H1 (cell line): ENCODE results near the gene TMEM107. TPM values are rescaled to one million over a fixed set of nuclear protein-coding genes. Genes with fewer than 3 reads are reported as not detected.

Source experiments
- CTCF ChIA-PET: fragments of 300-600 bp; sonication (Branson Sonifier 250); formaldehyde crosslinking; loops from one replicate; lab custom pipeline; 2021; ENCODE audit not compliant: partially characterized antibody; lab: Charles Lee
- POLR2A ChIA-PET: fragments of 300-600 bp; sonication (Branson Sonifier 250); formaldehyde crosslinking; loops from one replicate; lab custom pipeline; 2021; ENCODE audit warnings: inconsistent platforms; ENCODE audit not compliant: partially characterized antibody; lab: Charles Lee
- DNase-seq, 2 experiments: peaks; one replicate each; pipeline versions ENCODE4 v3.0.0 to v3.0.0-alpha.2; 2010 to 2022; ENCODE audit warnings: low spot score in 2 of 2, low read depth in 1 of 2, mixed read lengths in 1 of 2
- FAIRE-seq: peaks from 2 replicates; lab custom pipeline; 2011; peaks lifted over from hg19 to GRCh38; lab: Jason Lieb, UNC
- H2AFZ ChIP-seq: 2 replicates; pipeline ENCODE4 v1.8.1; 2012; ENCODE audit warnings: low read length, inconsistent platforms
- H2AK5ac ChIP-seq: 2 replicates; pipeline ENCODE4 v1.6.1; 2013; ENCODE audit warnings: low read depth, low read length
- H2BK120ac ChIP-seq: replicated peaks from 2 replicates; pipeline ENCODE3; 2013; ENCODE audit warnings: low read depth, low read length, inconsistent platforms
- H2BK12ac ChIP-seq: 2 replicates; pipeline ENCODE4 v1.6.1; 2013; ENCODE audit warnings: low read depth, low read length
- H2BK15ac ChIP-seq: 2 replicates; pipeline ENCODE4 v1.6.1; 2013; ENCODE audit warnings: low read length
- H2BK20ac ChIP-seq: 2 replicates; pipeline ENCODE4 v1.6.1; 2013; ENCODE audit warnings: low read length
- H2BK5ac ChIP-seq: 2 replicates; pipeline ENCODE4 v1.6.1; 2013; ENCODE audit warnings: low read depth, low read length
- H3K14ac ChIP-seq: 2 replicates; pipeline ENCODE4 v1.6.1; 2013; ENCODE audit warnings: inconsistent platforms; ENCODE audit not compliant: insufficient read length
- H3K18ac ChIP-seq: 2 replicates; pipeline ENCODE4 v1.6.1; 2013; ENCODE audit warnings: low read length; ENCODE audit errors: extremely low read depth
- H3K23ac ChIP-seq: 2 replicates; pipeline ENCODE4 v1.6.1; 2013; ENCODE audit warnings: inconsistent platforms; ENCODE audit not compliant: insufficient read length
- H3K23me2 ChIP-seq: 2 replicates; pipeline ENCODE4 v1.6.1; 2013; ENCODE audit warnings: low read depth, low read length
- H3K27ac ChIP-seq: 2 replicates; pipeline ENCODE4 v1.6.1; 2011; ENCODE audit warnings: low read depth, low read length, inconsistent platforms
- H3K27me3 ChIP-seq, 4 experiments: replicated peaks in 1 of 4; 1 replicate in 1 of 4; 2 replicates in 3 of 4; pipeline versions ENCODE4 v1.6.1 to v1.8.1; 2011 to 2013; ENCODE audit warnings: low read length in 3 of 4, mild to moderate bottlenecking in 3 of 4, inconsistent platforms in 2 of 4, mixed read lengths in 2 of 4, moderate library complexity in 1 of 4; ENCODE audit not compliant: control insufficient read depth in 3 of 4, insufficient read depth in 3 of 4; ENCODE audit errors: extremely low read depth in 1 of 4
- H3K36me3 ChIP-seq, 4 experiments: 2 replicates each; pipeline versions ENCODE4 v1.6.1 to v1.8.1; 2011 to 2013; ENCODE audit warnings: mild to moderate bottlenecking in 4 of 4, low read length in 3 of 4, moderate library complexity in 2 of 4, control low read depth in 1 of 4, inconsistent platforms in 1 of 4; ENCODE audit not compliant: insufficient read depth in 4 of 4, control insufficient read depth in 2 of 4
- H3K4ac ChIP-seq: replicated peaks from 2 replicates; pipeline ENCODE3; 2013; ENCODE audit warnings: low read length, low read depth, mixed read lengths, inconsistent platforms; ENCODE audit not compliant: insufficient read length
- H3K4me1 ChIP-seq, 4 experiments: replicated peaks in 1 of 4; 1 replicate in 1 of 4; 2 replicates in 3 of 4; pipeline versions ENCODE4 v1.6.1 to v1.8.1; 2011 to 2013; ENCODE audit warnings: low read length in 3 of 4, inconsistent platforms in 2 of 4, mixed read lengths in 1 of 4; ENCODE audit not compliant: insufficient read depth in 4 of 4, control insufficient read depth in 3 of 4
- H3K4me2 ChIP-seq, 2 experiments: 2 replicates each; pipeline versions ENCODE4 v1.6.1 to v1.8.1; 2011 to 2013; ENCODE audit warnings: low read depth in 2 of 2, low read length in 2 of 2, control low read depth in 1 of 2, inconsistent platforms in 1 of 2, mild to moderate bottlenecking in 1 of 2; ENCODE audit not compliant: insufficient read depth in 1 of 2
- H3K4me3 ChIP-seq, 4 experiments: fragments of 200-600, 300-600 bp in 1 of 4; sonication (generic), shearing (Covaris generic), sonication (Bioruptor Twin) in 1 of 4; 2 replicates each; pipeline versions ENCODE4 v1.5.1 to v1.8.1; 2011 to 2016; ENCODE audit warnings: low read length in 4 of 4, low read depth in 3 of 4, control low read depth in 2 of 4, inconsistent platforms in 2 of 4, mild to moderate bottlenecking in 2 of 4, mixed read lengths in 1 of 4, moderate library complexity in 1 of 4; ENCODE audit not compliant: insufficient read depth in 2 of 4; ENCODE audit errors: extremely low read depth in 1 of 4
- H3K56ac ChIP-seq: replicated peaks from 2 replicates; pipeline ENCODE3; 2013; ENCODE audit warnings: low read depth, mild to moderate bottlenecking, mixed read lengths, low read length, inconsistent platforms; ENCODE audit not compliant: insufficient read length
- H3K79me1 ChIP-seq: 2 replicates; pipeline ENCODE4 v1.6.1; 2013; ENCODE audit warnings: low read depth, low read length, control low read depth
- H3K79me2 ChIP-seq, 2 experiments: 2 replicates each; pipeline versions ENCODE4 v1.6.1 to v1.8.1; 2012 to 2013; ENCODE audit warnings: low read length in 2 of 2, mild to moderate bottlenecking in 2 of 2, inconsistent platforms in 1 of 2; ENCODE audit not compliant: insufficient read depth in 2 of 2, control insufficient read depth in 1 of 2
- H3K9ac ChIP-seq, 4 experiments: replicated peaks in 1 of 4; 1 replicate in 1 of 4; 2 replicates in 3 of 4; pipeline versions ENCODE4 v1.6.1 to v1.8.1; 2011 to 2013; ENCODE audit warnings: low read depth in 3 of 4, low read length in 3 of 4, control low read depth in 2 of 4, mild to moderate bottlenecking in 2 of 4, moderate library complexity in 2 of 4, inconsistent platforms in 1 of 4; ENCODE audit errors: extremely low read depth in 1 of 4
- H3K9me3 ChIP-seq, 2 experiments: 2 replicates each; pipeline versions ENCODE4 v1.6.1 to v1.8.1; 2012 to 2013; ENCODE audit warnings: mild to moderate bottlenecking in 2 of 2, moderate library complexity in 2 of 2, control low read depth in 1 of 2, inconsistent platforms in 1 of 2, low read depth in 1 of 2, low read length in 1 of 2, mixed read lengths in 1 of 2; ENCODE audit not compliant: insufficient read depth in 2 of 2
- H4K20me1 ChIP-seq, 2 experiments: replicated peaks in 1 of 2; 2 replicates each; pipeline versions ENCODE3 to v1.8.1; 2011 to 2013; ENCODE audit warnings: inconsistent platforms in 2 of 2, low read length in 2 of 2, mild to moderate bottlenecking in 1 of 2; ENCODE audit not compliant: insufficient read depth in 2 of 2, control insufficient read depth in 1 of 2
- H4K5ac ChIP-seq: 2 replicates; pipeline ENCODE4 v1.6.1; 2013; ENCODE audit warnings: low read length, low read depth, mixed read lengths, inconsistent platforms; ENCODE audit not compliant: insufficient read length
- H4K8ac ChIP-seq: 2 replicates; pipeline ENCODE4 v1.8.0; 2013; ENCODE audit warnings: mild to moderate bottlenecking, moderate library complexity, low read length, inconsistent platforms; ENCODE audit not compliant: insufficient read depth; ENCODE audit errors: extremely low read depth
- H4K91ac ChIP-seq: replicated peaks from 2 replicates; pipeline ENCODE3; 2013; ENCODE audit warnings: low read length, mixed read lengths, inconsistent platforms; ENCODE audit not compliant: insufficient read length
- POLR2A ChIP-seq, 2 experiments: IDR thresholded peaks; 1 replicate in 1 of 2; 2 replicates in 1 of 2; pipeline ENCODE4 v1.6.1; 2011; ENCODE audit warnings: low read depth in 2 of 2, low read length in 2 of 2, mild to moderate bottlenecking in 2 of 2; ENCODE audit errors: control extremely low read depth in 1 of 2
- POLR2AphosphoS5 ChIP-seq: IDR thresholded peaks from 2 replicates; pipeline ENCODE4 v1.6.1; 2011; ENCODE audit warnings: low read depth, low read length
- WGBS, 2 experiments: shearing (Covaris generic) in 1 of 2; methylation state at CpG; one replicate each; pipeline versions ENCODE4 v1.1.6 to v1.1.7; 2013 to 2015; ENCODE audit warnings: low lambda C conversion rate in 2 of 2, mixed read lengths in 2 of 2, inconsistent platforms in 1 of 2, low coverage in 1 of 2, missing lambda C conversion rate in 1 of 2; ENCODE audit not compliant: insufficient replicate concordance in 2 of 2, insufficient coverage in 1 of 2, insufficient read length in 1 of 2; ENCODE audit errors: extremely low coverage in 1 of 2, missing lambda C conversion rate in 1 of 2; 5-methylcytosine and 5-hydroxymethylcytosine counted together
- polyA plus RNA-seq, 7 experiments: library from polyadenylated mRNA; depleted of rRNA in 3 of 7; stranded (reverse) in 5 of 7; unstranded in 2 of 7; fragments of >200 nt in 5 of 7; fragments of 200-250 nt in 2 of 7; gene quantifications; 1 replicate in 5 of 7; 2 replicates in 1 of 7; 4 replicates in 1 of 7; pipeline versions ENCODE4 v1.2.1 to v1.2.3, GENCODE V29; 2011 to 2013; ENCODE audit warnings: missing spikeins in 2 of 7, mixed read lengths in 2 of 7
- total RNA-seq: library from RNA; stranded (reverse); fragmentation: NEBNext Ultra II Directional; extraction: Animal tissue kit (Norgen Biotek cat#: 25700); gene quantifications from 2 replicates; pipeline ENCODE4 v1.2.1, GENCODE V29; 2021
- TF ChIP-seq, protein P1 (sequence below), 3 experiments: IDR thresholded peaks; 1 replicate in 2 of 3; 2 replicates in 1 of 3; pipeline versions ENCODE4 v1.5.1 to v1.6.1; 2011; ENCODE audit warnings: low read length in 3 of 3, mild to moderate bottlenecking in 3 of 3, inconsistent platforms in 2 of 3, low read depth in 1 of 3, moderate library complexity in 1 of 3; ENCODE audit not compliant: insufficient read depth in 1 of 3; ENCODE audit errors: control extremely low read depth in 1 of 3

Gene TMEM107
- total and polyA plus RNA-seq, 2 of the 8 experiments (the other 6 are each of a cell fraction or from before 2014, with no cell fraction given), result 17.3 to 21.5 TPM

DNA sequence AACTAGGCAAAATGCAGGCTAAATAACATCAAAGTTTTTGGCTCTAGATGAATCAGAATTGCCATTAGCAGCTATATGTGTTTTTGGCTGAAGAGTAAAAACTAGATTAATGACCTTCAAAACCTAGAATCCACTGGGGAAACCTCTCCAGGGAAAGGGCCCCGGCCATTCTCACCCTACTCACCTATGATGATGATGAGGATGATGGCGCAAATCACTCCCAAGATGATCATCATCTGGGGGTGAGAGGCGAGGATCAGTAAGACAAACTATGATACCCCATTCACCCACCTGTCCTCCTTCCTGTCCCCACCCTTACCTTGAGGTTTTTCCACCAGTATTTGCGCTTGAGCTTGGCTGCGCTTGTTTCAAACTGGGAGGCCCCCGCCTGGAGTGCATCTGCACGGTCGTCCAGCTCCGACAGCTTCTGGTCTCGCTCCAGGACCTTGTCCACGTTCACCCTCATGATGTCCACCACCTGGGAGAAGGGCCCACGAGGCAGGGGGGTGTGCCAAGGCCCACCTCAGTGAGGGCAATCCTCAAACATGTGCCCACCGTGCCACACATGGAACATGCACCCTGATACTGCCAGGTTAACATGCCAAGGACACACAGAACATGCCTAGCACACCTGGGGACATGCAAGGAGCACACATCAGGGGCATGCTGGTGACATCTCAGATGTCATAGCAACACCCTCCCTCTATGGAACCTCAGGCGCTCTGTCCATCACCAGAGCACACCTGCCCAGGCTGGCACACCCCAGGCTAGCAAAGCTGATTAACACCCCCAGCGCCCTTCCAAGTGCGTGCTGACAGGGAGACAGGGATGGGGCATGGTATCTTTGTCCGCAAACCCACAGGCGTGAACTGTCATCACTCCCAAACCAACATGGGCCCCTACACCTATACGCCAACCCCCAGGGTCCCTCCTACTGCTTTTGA is 14.6 kb downstream of the TMEM107 start:
- Histone ChIP-seq H2AFZ (no peak overlapping the region), H3K23ac (no peak overlapping the region), H4K20me1 (peaks cover 8 to 9% of the 10 kb centered on the region in 2 experiments), H2BK12ac (no peak overlapping the region), H3K79me1 (peaks cover 8% of the 10 kb centered on the region), H2BK5ac (no peak overlapping the region; the same call in 1 of the 2 replicates), H4K5ac (no peak overlapping the region), H3K4me3 (peak overlapping the region; percentile 88 to 98 (median 93)), H3K4me2 (peak overlapping the region; percentile 85 to 98), H3K14ac (no peak overlapping the region), H2BK120ac (no peak overlapping the region), H3K4ac (no peak overlapping the region), H3K9ac (peak overlapping the region; percentile 93 to 100 (median 96)), H3K23me2 (peaks cover 21% of the 10 kb centered on the region), H3K27ac (0 out of 2 replicates have a peak overlapping the region, but pooled peaks have one; percentile 89), H3K27me3 (no peaks in the 10 kb centered on the region), H2BK15ac (no peak overlapping the region), H2AK5ac (peak overlapping the region; percentile 20), H3K36me3 (peaks cover 0 to 10% (median 5%) of the 10 kb centered on the region in 4 experiments; a peak in 6 of 8 replicates), H2BK20ac (no peak overlapping the region), H3K18ac (no peak overlapping the region), H3K56ac (no peak overlapping the region), H3K79me2 (peaks cover 0 to 15% of the 10 kb centered on the region in 2 experiments; a peak in 2 of 4 replicates), H3K9me3 (no peaks in the 10 kb centered on the region), H3K4me1 (peaks cover 4 to 27% (median 21%) of the 10 kb centered on the region in 4 experiments), H4K8ac (peak overlapping the region; percentile 98), H4K91ac (no peak overlapping the region)
- POLR2A ChIA-PET, result interaction anchor here (0.7 to 15.7 kb wide), 9 partner anchors 7 to 39 kb away, joined by 3 to 289 read pairs (median 4); partner anchors contain the start of genes BORCS6, PER1 and TMEM107
- CTCF ChIA-PET, result interaction anchor here (1.0 to 10.3 kb wide), 4 partner anchors 18 to 41 kb away, joined by 3 to 133 read pairs (median 29); partner anchors contain the start of gene ALOXE3
- FAIRE-seq (no peak), DNase-seq (no peak)
- TF ChIP-seq POLR2AphosphoS5 (peak; percentile 13; the same call in 1 of the 2 replicates), POLR2A (IDR thresholded peaks at IDR 0.05; ENCODE audit: control extremely low read depth in 1 of 2, low read depth in 2 of 2, low read length in 2 of 2) (peak in 1 of 2 experiments; percentile 13; a peak in 1 of 3 replicates)
- TF ChIP-seq, protein P1, sequence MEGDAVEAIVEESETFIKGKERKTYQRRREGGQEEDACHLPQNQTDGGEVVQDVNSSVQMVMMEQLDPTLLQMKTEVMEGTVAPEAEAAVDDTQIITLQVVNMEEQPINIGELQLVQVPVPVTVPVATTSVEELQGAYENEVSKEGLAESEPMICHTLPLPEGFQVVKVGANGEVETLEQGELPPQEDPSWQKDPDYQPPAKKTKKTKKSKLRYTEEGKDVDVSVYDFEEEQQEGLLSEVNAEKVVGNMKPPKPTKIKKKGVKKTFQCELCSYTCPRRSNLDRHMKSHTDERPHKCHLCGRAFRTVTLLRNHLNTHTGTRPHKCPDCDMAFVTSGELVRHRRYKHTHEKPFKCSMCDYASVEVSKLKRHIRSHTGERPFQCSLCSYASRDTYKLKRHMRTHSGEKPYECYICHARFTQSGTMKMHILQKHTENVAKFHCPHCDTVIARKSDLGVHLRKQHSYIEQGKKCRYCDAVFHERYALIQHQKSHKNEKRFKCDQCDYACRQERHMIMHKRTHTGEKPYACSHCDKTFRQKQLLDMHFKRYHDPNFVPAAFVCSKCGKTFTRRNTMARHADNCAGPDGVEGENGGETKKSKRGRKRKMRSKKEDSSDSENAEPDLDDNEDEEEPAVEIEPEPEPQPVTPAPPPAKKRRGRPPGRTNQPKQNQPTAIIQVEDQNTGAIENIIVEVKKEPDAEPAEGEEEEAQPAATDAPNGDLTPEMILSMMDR (IDR thresholded peaks at IDR 0.05; ENCODE audit: control extremely low read depth in 1 of 3, insufficient read depth in 1 of 3, low read depth in 1 of 3, low read length in 3 of 3), result no peak
- 85% methylated on average over 19 of the region's 19 CpGs; no CpG with 5 or more reads in 1 of the 2 experiments for WGBS, 2 experiments
